Glomerular endothelial cell (primary cell): ENCODE measurements around the gene LAMC2. TPM values are rescaled to one million over a fixed set of nuclear protein-coding genes. Genes with fewer than 3 reads are reported as not detected.
A peak's percentile ranks its signal among the peaks of the same experiment; 100 is the strongest.

ENCODE experiments used
- DNase-seq: peaks from one replicate; pipeline ENCODE4 v3.0.0-alpha.2; 2011; ENCODE audit warnings: low read depth, low spot score; ENCODE audit errors: extremely low read depth
- total RNA-seq: library from RNA; depleted of rRNA; stranded (reverse); fragments of >200 nt; gene quantifications from 2 replicates; pipeline ENCODE4 v1.2.3, GENCODE V29; 2015

LAMC2 gene
- total RNA-seq, 1 donor from 2014 or later, result 132 TPM

- no peak for DNase-seq
These were observed 18.4 kb upstream of the LAMC2 start for GRCh38 chr1:183167676-183168075.

- no peak for DNase-seq
These were observed 17.8 kb upstream of the LAMC2 start for GRCh38 chr1:183168308-183168707.

GRCh38 chr1:183173828-183174227, 12.2 kb upstream of the LAMC2 start:
- DNase-seq, result no peak

- DNase-seq, result no peak
These were observed 10.4 kb upstream of the LAMC2 start for GRCh38 chr1:183175631-183176030.

GRCh38 chr1:183178545-183178944, 7.5 kb upstream of the LAMC2 start:
- no peak for DNase-seq

GRCh38 chr1:183179033-183179432, 7.0 kb upstream of the LAMC2 start:
- DNase-seq, result no peak

- DNase-seq, result peak; percentile 87
These were observed 5.8 kb upstream of the LAMC2 start for GRCh38 chr1:183180218-183180617.

- DNase-seq, result no peak
These were observed 5.4 kb upstream of the LAMC2 start for GRCh38 chr1:183180634-183181056.

- DNase-seq, result no peak
These were observed 777 bp downstream of the LAMC2 start for GRCh38 chr1:183186841-183187240.

GRCh38 chr1:183188240-183188639, 2.2 kb downstream of the LAMC2 start:
- DNase-seq, result no peak

- DNase-seq, result no peak
These were observed 5.8 kb downstream of the LAMC2 start for GRCh38 chr1:183191833-183192232.

- DNase-seq, result no peak
These were observed 8.0 kb downstream of the LAMC2 start for GRCh38 chr1:183193963-183194525.

- no peak for DNase-seq
These were observed 8.6 kb downstream of the LAMC2 start for GRCh38 chr1:183194527-183195141.

- no peak for DNase-seq
These were observed 9.1 kb downstream of the LAMC2 start for GRCh38 chr1:183195142-183195574.

GRCh38 chr1:183197762-183198161, 11.7 kb downstream of the LAMC2 start:
- DNase-seq, result no peak

GRCh38 chr1:183198463-183198862, 12.4 kb downstream of the LAMC2 start:
- no peak for DNase-seq

- DNase-seq, result no peak
These were observed 13.2 kb downstream of the LAMC2 start for GRCh38 chr1:183199304-183199703.

- peak; percentile 33 for DNase-seq
These were observed 14.4 kb downstream of the LAMC2 start for GRCh38 chr1:183200451-183200850.

GRCh38 chr1:183203094-183203493, 17.0 kb downstream of the LAMC2 start:
- DNase-seq, result no peak

GRCh38 chr1:183205196-183205781, 19.2 kb downstream of the LAMC2 start:
- DNase-seq, result no peak

- DNase-seq, result no peak
These were observed 20.6 kb downstream of the LAMC2 start for GRCh38 chr1:183206538-183207122.
